GM12865 (cell line): ENCODE results near the gene C15orf61.
A peak's percentile ranks its signal among the peaks of the same experiment; 100 is the strongest.

Experiments used
- DNase-seq: peaks from one replicate; pipeline ENCODE4 v3.0.0; 2010; ENCODE audit warnings: low read depth
- H3K4me3 ChIP-seq: 2 replicates; pipeline ENCODE4 v1.5.1; 2011; ENCODE audit warnings: mild to moderate bottlenecking, low read depth, low read length, control low read depth
- CTCF ChIP-seq: IDR thresholded peaks from 2 replicates; pipeline ENCODE4 v1.5.1; 2011; ENCODE audit warnings: low read length, control low read depth, low read depth, inconsistent platforms; ENCODE audit not compliant: insufficient read depth; ENCODE audit errors: missing control alignments

The C15orf61 gene

GRCh38 chr15:67495585-67495984 is 25.3 kb upstream of the C15orf61 start:
- no peak overlapping the region for H3K4me3 ChIP-seq
- DNase-seq = peak; percentile 5
- TF ChIP-seq CTCF = no peak

- H3K4me3 ChIP-seq = no peak overlapping the region
- DNase-seq = peak; percentile 12
- TF ChIP-seq CTCF = no peak
Measured at GRCh38 chr15:67501177-67501835, 19.6 kb upstream of the C15orf61 start.

- no peak for DNase-seq
- no peak overlapping the region for H3K4me3 ChIP-seq
- TF ChIP-seq CTCF = no peak
Measured at GRCh38 chr15:67501836-67502461, 19.0 kb upstream of the C15orf61 start.

- H3K4me3 ChIP-seq = no peak overlapping the region
- TF ChIP-seq CTCF = no peak
- DNase-seq = no peak
Measured at GRCh38 chr15:67504056-67504455, 16.9 kb upstream of the C15orf61 start.

GRCh38 chr15:67504796-67505195 is 16.1 kb upstream of the C15orf61 start:
- peak; percentile 7 for DNase-seq
- no peak for TF ChIP-seq CTCF
- no peak overlapping the region for H3K4me3 ChIP-seq

GRCh38 chr15:67505675-67506572 is 15.0 kb upstream of the C15orf61 start:
- TF ChIP-seq CTCF = no peak
- DNase-seq = peak; percentile 18
- H3K4me3 ChIP-seq = no peak overlapping the region
